ENCODE results near the gene UBE2Q1. TPM values are rescaled to one million over a fixed set of nuclear protein-coding genes. Genes with fewer than 3 reads are reported as not detected.

Gene UBE2Q1
- total RNA-seq, 1 experiment from 2014 or later: 52.8 TPM

DNA sequence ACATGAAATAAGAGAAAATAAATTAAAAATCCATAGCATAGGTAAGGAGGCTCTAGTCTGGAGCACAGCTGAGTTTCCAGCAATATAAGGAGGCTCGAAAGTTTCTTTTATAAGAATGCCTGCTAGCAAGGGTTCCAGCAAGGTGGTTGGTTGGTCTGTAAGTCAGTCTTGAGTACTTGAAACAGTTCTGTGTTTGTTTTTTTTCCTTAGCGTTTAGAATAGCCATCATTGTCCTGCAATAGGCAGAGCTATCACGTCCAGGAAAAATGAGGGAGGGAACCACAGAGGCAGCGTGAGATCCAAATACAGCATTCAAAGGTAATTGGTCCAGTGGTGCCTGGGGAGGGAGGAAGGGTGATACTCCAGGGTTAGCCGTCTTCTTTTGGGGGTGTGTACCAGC lies 8.4 kb downstream of the UBE2Q1 start:
- BruUV-seq (replicated peaks): no TSS peak
- Histone ChIP-seq H3K27me3 (ENCODE audit: insufficient read depth, low read depth) (0 out of 2 replicates have a peak, but pooled peaks cover 2% of the 10 kb centered on the region), H3K79me2 (ENCODE audit: low read depth) (peaks cover 3% of the 10 kb centered on the region; the same call in 1 of the 2 replicates), H3K27ac (no peak overlapping the region), H3K4me1 (replicated peaks; ENCODE audit: insufficient read depth) (no peaks in the 10 kb centered on the region), H4K20me1 (ENCODE audit: insufficient read depth) (no peaks in the 10 kb centered on the region; the same call in none of the 2 replicates), H3K4me2 (no peak overlapping the region), H3K9me3 (ENCODE audit: insufficient read depth, low read depth) (no peaks in the 10 kb centered on the region), H3K36me3 (ENCODE audit: low read depth) (peaks cover 38% of the 10 kb centered on the region), H3F3A (ENCODE audit: insufficient read depth, low read depth) (peaks cover 15% of the 10 kb centered on the region; the same call in 1 of the 2 replicates), H3K9me2 (ENCODE audit: insufficient read depth) (no peaks in the 10 kb centered on the region), H2AFZ (no peak overlapping the region), H3K4me3 (no peak overlapping the region)
- DNase-seq: no peak
- TF ChIP-seq, protein P1, sequence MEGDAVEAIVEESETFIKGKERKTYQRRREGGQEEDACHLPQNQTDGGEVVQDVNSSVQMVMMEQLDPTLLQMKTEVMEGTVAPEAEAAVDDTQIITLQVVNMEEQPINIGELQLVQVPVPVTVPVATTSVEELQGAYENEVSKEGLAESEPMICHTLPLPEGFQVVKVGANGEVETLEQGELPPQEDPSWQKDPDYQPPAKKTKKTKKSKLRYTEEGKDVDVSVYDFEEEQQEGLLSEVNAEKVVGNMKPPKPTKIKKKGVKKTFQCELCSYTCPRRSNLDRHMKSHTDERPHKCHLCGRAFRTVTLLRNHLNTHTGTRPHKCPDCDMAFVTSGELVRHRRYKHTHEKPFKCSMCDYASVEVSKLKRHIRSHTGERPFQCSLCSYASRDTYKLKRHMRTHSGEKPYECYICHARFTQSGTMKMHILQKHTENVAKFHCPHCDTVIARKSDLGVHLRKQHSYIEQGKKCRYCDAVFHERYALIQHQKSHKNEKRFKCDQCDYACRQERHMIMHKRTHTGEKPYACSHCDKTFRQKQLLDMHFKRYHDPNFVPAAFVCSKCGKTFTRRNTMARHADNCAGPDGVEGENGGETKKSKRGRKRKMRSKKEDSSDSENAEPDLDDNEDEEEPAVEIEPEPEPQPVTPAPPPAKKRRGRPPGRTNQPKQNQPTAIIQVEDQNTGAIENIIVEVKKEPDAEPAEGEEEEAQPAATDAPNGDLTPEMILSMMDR (conservative IDR thresholded peaks at IDR 0.05): no peak
- no peak for TF ChIP-seq EZH2 (IDR thresholded peaks at IDR 0.05; ENCODE audit: low read depth)
- ChIA-PET CTCF (no interaction called here), POLR2A (ENCODE audit: unreplicated experiment) (no interaction called here)
- intact Hi-C loops (cut with micrococcal nuclease; ENCODE audit: unreplicated experiment): no loop called here

DNA sequence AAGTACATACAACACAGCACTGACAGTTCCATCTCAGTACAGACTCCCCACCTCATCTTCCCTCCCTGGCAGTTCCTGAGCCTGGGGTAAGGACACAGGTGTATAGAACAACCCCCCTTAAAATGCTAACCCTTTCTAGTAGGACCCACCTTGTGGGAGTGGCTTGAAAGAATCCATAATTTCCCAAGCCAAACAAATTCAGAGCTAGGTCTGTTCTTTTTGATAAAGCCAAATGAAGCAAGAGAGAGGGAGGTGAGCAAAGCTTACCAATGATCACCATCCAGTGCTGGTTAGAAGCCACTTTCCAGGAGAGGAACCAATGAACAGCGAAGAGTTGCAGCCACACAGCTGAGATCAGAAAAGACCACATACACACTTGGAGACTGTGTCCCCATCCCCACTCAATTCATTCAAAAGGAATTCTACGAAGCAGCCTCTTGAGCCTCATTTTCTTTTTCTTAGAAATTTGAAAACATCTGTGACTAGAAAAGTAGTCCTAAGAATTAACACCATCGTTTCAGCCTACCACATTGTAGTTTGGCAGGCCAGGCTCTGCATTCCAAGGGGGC lies 9.2 kb downstream of the UBE2Q1 start:
- TF ChIP-seq, protein P1 (conservative IDR thresholded peaks at IDR 0.05): no peak
- TF ChIP-seq EZH2 (IDR thresholded peaks at IDR 0.05; ENCODE audit: low read depth): no peak
- no peaks in the 10 kb centered on the region for H3K9me2 ChIP-seq (ENCODE audit: insufficient read depth)
- intact Hi-C loops (cut with micrococcal nuclease; ENCODE audit: unreplicated experiment): loop anchor here (5.0 kb wide), 2 partner anchors 142 to 272 kb away; partner anchors contain the start of gene IL6R
- H3K4me1 ChIP-seq (replicated peaks; ENCODE audit: insufficient read depth): no peaks in the 10 kb centered on the region
- H3K4me3 ChIP-seq: no peak overlapping the region
- no peak overlapping the region for H3K4me2 ChIP-seq
- H3K27me3 ChIP-seq (ENCODE audit: insufficient read depth, low read depth): peaks cover 9% of the 10 kb centered on the region; the same call in 1 of the 2 replicates
- H2AFZ ChIP-seq: no peak overlapping the region
- H3F3A ChIP-seq (ENCODE audit: insufficient read depth, low read depth): peaks cover 15% of the 10 kb centered on the region; the same call in 1 of the 2 replicates
- peaks cover 30% of the 10 kb centered on the region for H3K36me3 ChIP-seq (ENCODE audit: low read depth)
- no peak overlapping the region for H3K27ac ChIP-seq
- no peak for DNase-seq
- ChIA-PET CTCF (no interaction called here), POLR2A (ENCODE audit: unreplicated experiment) (no interaction called here)
- H4K20me1 ChIP-seq (ENCODE audit: insufficient read depth): no peaks in the 10 kb centered on the region; the same call in none of the 2 replicates
- H3K79me2 ChIP-seq (ENCODE audit: low read depth): no peaks in the 10 kb centered on the region
- no TSS peak for BruUV-seq (replicated peaks)
- H3K9me3 ChIP-seq (ENCODE audit: insufficient read depth, low read depth): no peaks in the 10 kb centered on the region

DNA sequence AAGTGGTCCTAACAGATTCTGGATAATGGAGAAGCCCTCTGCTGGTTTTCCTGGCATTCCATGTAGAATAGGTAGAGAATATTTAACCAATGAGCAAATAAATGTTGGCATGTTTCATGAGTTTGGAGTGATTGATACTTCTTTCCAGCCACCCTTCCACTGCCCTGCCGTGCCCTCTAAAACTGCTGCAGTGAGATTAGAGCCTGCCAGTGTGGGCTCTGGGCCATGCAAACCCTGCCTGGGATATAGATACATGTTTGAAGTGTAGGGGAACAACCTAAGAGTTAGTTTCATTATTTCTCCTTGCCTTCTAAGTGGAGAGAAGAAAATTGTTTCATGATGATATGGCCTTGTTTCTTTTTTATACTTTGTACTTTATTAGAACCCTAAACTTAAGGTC lies 10.4 kb downstream of the UBE2Q1 start:
- H3K4me2 ChIP-seq: no peak overlapping the region
- no peaks in the 10 kb centered on the region; the same call in none of the 2 replicates for H4K20me1 ChIP-seq (ENCODE audit: insufficient read depth)
- no peak overlapping the region for H3K27ac ChIP-seq
- BruUV-seq (replicated peaks): no TSS peak
- H3K4me1 ChIP-seq (replicated peaks; ENCODE audit: insufficient read depth): no peaks in the 10 kb centered on the region
- peaks cover 19% of the 10 kb centered on the region for H3K36me3 ChIP-seq (ENCODE audit: low read depth)
- DNase-seq: no peak
- H3K4me3 ChIP-seq: no peak overlapping the region
- H3K9me3 ChIP-seq (ENCODE audit: insufficient read depth, low read depth): no peaks in the 10 kb centered on the region
- intact Hi-C loops (cut with micrococcal nuclease; ENCODE audit: unreplicated experiment): loop anchor here (5.0 kb wide), 2 partner anchors 141 to 271 kb away; partner anchors contain the start of gene IL6R
- no peaks in the 10 kb centered on the region for H3K79me2 ChIP-seq (ENCODE audit: low read depth)
- ChIA-PET CTCF (no interaction called here), POLR2A (ENCODE audit: unreplicated experiment) (no interaction called here)
- H3K9me2 ChIP-seq (ENCODE audit: insufficient read depth): no peaks in the 10 kb centered on the region
- H2AFZ ChIP-seq: no peak overlapping the region
- TF ChIP-seq, protein P1 (conservative IDR thresholded peaks at IDR 0.05): no peak
- no peak for TF ChIP-seq EZH2 (IDR thresholded peaks at IDR 0.05; ENCODE audit: low read depth)
- H3F3A ChIP-seq (ENCODE audit: insufficient read depth, low read depth): peaks cover 15% of the 10 kb centered on the region; the same call in 1 of the 2 replicates
- H3K27me3 ChIP-seq (ENCODE audit: insufficient read depth, low read depth): peaks cover 19% of the 10 kb centered on the region; the same call in 1 of the 2 replicates

All from PC-9 (cell line).